Loucy (cell line): ENCODE results near the gene VWA8.

Experiments
- H2AFZ ChIP-seq: fragments of 200-600 bp; sonication (generic); 2 replicates; pipeline ENCODE4 v1.6.0; 2016; ENCODE audit warnings: antibody characterized with exemption, mild to moderate bottlenecking, low read length, moderate library complexity
- H3F3A ChIP-seq: fragments of 200-600 bp; 2 replicates; pipeline ENCODE4 v1.6.0; 2016; ENCODE audit warnings: antibody characterized with exemption, low read depth, mild to moderate bottlenecking
- H3K27me3 ChIP-seq: fragments of 200-600 bp; sonication (generic); 2 replicates; pipeline ENCODE4 v1.6.1; 2014; ENCODE audit warnings: low read length, mild to moderate bottlenecking; ENCODE audit not compliant: insufficient read depth, poor library complexity, severe bottlenecking
- H3K36me3 ChIP-seq: fragments of 200-600 bp; sonication (generic); 2 replicates; pipeline ENCODE4 v1.6.1; 2016; ENCODE audit warnings: low read length; ENCODE audit not compliant: insufficient read depth
- H3K4me1 ChIP-seq: fragments of 200-600 bp; sonication (generic); 2 replicates; pipeline ENCODE4 v1.5.1; 2014; ENCODE audit warnings: low read length, mild to moderate bottlenecking; ENCODE audit not compliant: insufficient read depth, poor library complexity, severe bottlenecking
- H3K4me2 ChIP-seq: fragments of 200-600 bp; sonication (generic); 2 replicates; pipeline ENCODE4 v1.6.0; 2014; ENCODE audit warnings: antibody characterized with exemption, low read length, low read depth, mild to moderate bottlenecking; ENCODE audit not compliant: poor library complexity, severe bottlenecking
- H3K4me3 ChIP-seq: fragments of 200-600 bp; sonication (generic); 2 replicates; pipeline ENCODE4 v1.5.1; 2014; ENCODE audit warnings: low read length, mild to moderate bottlenecking, mixed read lengths; ENCODE audit not compliant: poor library complexity, severe bottlenecking
- H3K79me2 ChIP-seq: fragments of 200-600 bp; sonication (generic); 2 replicates; pipeline ENCODE4 v1.6.1; 2014; ENCODE audit warnings: low read length; ENCODE audit not compliant: insufficient read depth
- H3K9ac ChIP-seq: fragments of 200-600 bp; sonication (generic); 2 replicates; pipeline ENCODE4 v1.6.0; 2014; ENCODE audit warnings: mild to moderate bottlenecking, low read depth, low read length, moderate library complexity; ENCODE audit not compliant: poor library complexity, severe bottlenecking
- H3K9me2 ChIP-seq: fragments of 200-600 bp; sonication (generic); replicated peaks from 2 replicates; pipeline ENCODE4 v1.6.1; 2016; ENCODE audit warnings: low read depth, low read length, mixed read lengths
- H3K9me3 ChIP-seq: fragments of 200-600 bp; sonication (generic); 2 replicates; pipeline ENCODE4 v1.6.1; 2014; ENCODE audit warnings: mild to moderate bottlenecking, antibody characterized with exemption, low read length, low read depth; ENCODE audit not compliant: insufficient read depth
- H4K20me1 ChIP-seq: fragments of 200-600 bp; sonication (generic); 2 replicates; pipeline ENCODE4 v1.6.0; 2014; ENCODE audit warnings: antibody characterized with exemption, low read length, mild to moderate bottlenecking; ENCODE audit not compliant: insufficient read depth, poor library complexity, severe bottlenecking
- EZH2phosphoT487 ChIP-seq: fragments of 200-600 bp; IDR thresholded peaks from 2 replicates; pipeline ENCODE4 v1.6.1; 2018; ENCODE audit warnings: antibody characterized with exemption, mild to moderate bottlenecking, moderate library complexity, borderline replicate concordance
- TF ChIP-seq, protein P1 (sequence below): fragments of 200-600 bp; sonication (generic); conservative IDR thresholded peaks from 2 replicates; pipeline ENCODE4 v1.5.1; 2014; ENCODE audit warnings: mild to moderate bottlenecking, antibody characterized with exemption, low read length

Gene VWA8

GRCh38 chr13:41675306-41675705 is 285.6 kb downstream of the VWA8 start:
- no peak for TF ChIP-seq EZH2phosphoT487
- TF ChIP-seq, protein P1, sequence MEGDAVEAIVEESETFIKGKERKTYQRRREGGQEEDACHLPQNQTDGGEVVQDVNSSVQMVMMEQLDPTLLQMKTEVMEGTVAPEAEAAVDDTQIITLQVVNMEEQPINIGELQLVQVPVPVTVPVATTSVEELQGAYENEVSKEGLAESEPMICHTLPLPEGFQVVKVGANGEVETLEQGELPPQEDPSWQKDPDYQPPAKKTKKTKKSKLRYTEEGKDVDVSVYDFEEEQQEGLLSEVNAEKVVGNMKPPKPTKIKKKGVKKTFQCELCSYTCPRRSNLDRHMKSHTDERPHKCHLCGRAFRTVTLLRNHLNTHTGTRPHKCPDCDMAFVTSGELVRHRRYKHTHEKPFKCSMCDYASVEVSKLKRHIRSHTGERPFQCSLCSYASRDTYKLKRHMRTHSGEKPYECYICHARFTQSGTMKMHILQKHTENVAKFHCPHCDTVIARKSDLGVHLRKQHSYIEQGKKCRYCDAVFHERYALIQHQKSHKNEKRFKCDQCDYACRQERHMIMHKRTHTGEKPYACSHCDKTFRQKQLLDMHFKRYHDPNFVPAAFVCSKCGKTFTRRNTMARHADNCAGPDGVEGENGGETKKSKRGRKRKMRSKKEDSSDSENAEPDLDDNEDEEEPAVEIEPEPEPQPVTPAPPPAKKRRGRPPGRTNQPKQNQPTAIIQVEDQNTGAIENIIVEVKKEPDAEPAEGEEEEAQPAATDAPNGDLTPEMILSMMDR, result no peak
- H2AFZ ChIP-seq, result no peak overlapping the region
- no peaks in the 10 kb centered on the region for H3K9me2 ChIP-seq
- no peak overlapping the region for H3K9ac ChIP-seq
- no peaks in the 10 kb centered on the region for H3K79me2 ChIP-seq
- no peaks in the 10 kb centered on the region for H3K27me3 ChIP-seq
- H3K4me3 ChIP-seq, result no peak overlapping the region
- no peak overlapping the region for H3K4me2 ChIP-seq
- H4K20me1 ChIP-seq, result no peaks in the 10 kb centered on the region
- no peaks in the 10 kb centered on the region for H3K9me3 ChIP-seq
- H3K36me3 ChIP-seq, result no peaks in the 10 kb centered on the region
- peaks cover 5% of the 10 kb centered on the region for H3K4me1 ChIP-seq
- H3F3A ChIP-seq, result no peaks in the 10 kb centered on the region

DNA sequence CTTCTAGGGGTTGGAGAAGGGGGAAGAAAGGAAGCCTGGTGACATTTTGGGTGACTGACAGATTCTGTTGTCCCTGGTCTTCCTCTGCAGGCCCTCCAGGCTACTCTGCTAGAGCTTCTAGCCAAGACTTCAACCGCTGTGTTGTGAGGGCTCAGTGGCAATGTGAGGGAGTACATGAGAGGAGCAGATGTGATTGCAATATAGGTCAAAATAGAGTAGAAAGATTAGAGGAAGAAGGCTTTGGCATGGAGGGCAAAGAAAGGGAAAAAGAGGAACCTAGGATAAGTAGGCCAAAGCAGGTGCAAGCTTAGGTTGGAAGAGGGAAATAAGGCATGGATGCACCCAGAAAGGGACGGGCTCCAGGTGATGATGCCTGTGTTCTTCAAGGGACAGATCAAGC is 286.7 kb downstream of the VWA8 start:
- Histone ChIP-seq H3K4me2 (no peak overlapping the region), H3K27me3 (no peaks in the 10 kb centered on the region), H3K4me1 (peaks cover 1% of the 10 kb centered on the region), H3K9ac (no peak overlapping the region), H3K9me2 (no peaks in the 10 kb centered on the region), H4K20me1 (no peaks in the 10 kb centered on the region), H2AFZ (no peak overlapping the region), H3K4me3 (no peak overlapping the region), H3F3A (no peaks in the 10 kb centered on the region), H3K36me3 (no peaks in the 10 kb centered on the region), H3K9me3 (no peaks in the 10 kb centered on the region), H3K79me2 (no peaks in the 10 kb centered on the region)
- TF ChIP-seq, protein P1, result no peak
- no peak for TF ChIP-seq EZH2phosphoT487

- H3K9ac ChIP-seq, result no peak overlapping the region
- no peaks in the 10 kb centered on the region for H3K79me2 ChIP-seq
- H2AFZ ChIP-seq, result no peak overlapping the region
- H4K20me1 ChIP-seq, result no peaks in the 10 kb centered on the region
- no peaks in the 10 kb centered on the region for H3K9me3 ChIP-seq
- H3K36me3 ChIP-seq, result no peaks in the 10 kb centered on the region
- no peaks in the 10 kb centered on the region for H3K9me2 ChIP-seq
- no peaks in the 10 kb centered on the region for H3F3A ChIP-seq
- no peak overlapping the region for H3K4me2 ChIP-seq
- no peaks in the 10 kb centered on the region for H3K4me1 ChIP-seq
- no peak for TF ChIP-seq EZH2phosphoT487
- TF ChIP-seq, protein P1, result no peak
- no peaks in the 10 kb centered on the region for H3K27me3 ChIP-seq
- no peak overlapping the region for H3K4me3 ChIP-seq
These were observed 287.3 kb downstream of the VWA8 start for GRCh38 chr13:41673640-41674039.
